OCI-LY3 (cell line): Measurements from ENCODE around the gene GLI2.

Experiments
- H2AFZ ChIP-seq: fragments of 200-600, 300-600 bp; shearing (Covaris generic); 2 replicates; pipeline ENCODE4 v1.6.0; 2014; ENCODE audit warnings: antibody characterized with exemption, low read depth, low read length
- H3K27ac ChIP-seq: fragments of 200-600, 300-600 bp; sonication (generic); 2 replicates; pipeline ENCODE4 v1.5.1; 2014; ENCODE audit warnings: mild to moderate bottlenecking, low read length, moderate library complexity, mixed read lengths
- H3K27me3 ChIP-seq: fragments of 200-600, 300-600 bp; sonication (generic); 2 replicates; pipeline ENCODE4 v1.6.1; 2014; ENCODE audit warnings: low read depth, low read length, mixed read lengths
- H3K36me3 ChIP-seq: fragments of 200-600, 300-600 bp; sonication (generic); replicated peaks from 2 replicates; pipeline ENCODE3; 2014; ENCODE audit warnings: low read depth, low read length, mixed read lengths
- H3K4me1 ChIP-seq: fragments of 300-600, 200-600 bp; sonication (generic); 2 replicates; pipeline ENCODE4 v1.6.1; 2014; ENCODE audit warnings: low read length, mixed read lengths
- H3K4me2 ChIP-seq: fragments of 200-600, 300-600 bp; sonication (generic); 2 replicates; pipeline ENCODE4 v1.6.1; 2014; ENCODE audit warnings: low read length, mixed read lengths
- H3K4me3 ChIP-seq: fragments of 300-600, 200-600 bp; sonication (generic); 2 replicates; pipeline ENCODE4 v1.5.1; 2014; ENCODE audit warnings: antibody characterized with exemption, mild to moderate bottlenecking, low read length, moderate library complexity
- H3K79me2 ChIP-seq: fragments of 300-600, 200-600 bp; shearing (Covaris generic); 2 replicates; pipeline ENCODE4 v1.6.1; 2014; ENCODE audit warnings: mild to moderate bottlenecking, low read length, mixed read lengths
- H3K9ac ChIP-seq: fragments of 300-600, 200-600 bp; shearing (Covaris generic); 2 replicates; pipeline ENCODE4 v1.6.0; 2014; ENCODE audit warnings: mild to moderate bottlenecking, low read length, moderate library complexity
- H3K9me3 ChIP-seq: fragments of 200-600, 300-600 bp; shearing (Covaris generic); 2 replicates; pipeline ENCODE4 v1.6.1; 2014; ENCODE audit warnings: low read length, mixed read lengths; ENCODE audit not compliant: insufficient read depth
- H4K20me1 ChIP-seq: fragments of 200-600, 300-600 bp; sonication (generic); 2 replicates; pipeline ENCODE4 v1.6.1; 2016; ENCODE audit warnings: low read length, mixed read lengths; ENCODE audit not compliant: insufficient read depth
- EZH2phosphoT487 ChIP-seq: fragments of 200-600 bp; shearing (Covaris generic); IDR thresholded peaks from 2 replicates; pipeline ENCODE4 v1.6.1; 2018; ENCODE audit warnings: antibody characterized with exemption, mixed run types, low read depth
- TF ChIP-seq, protein P1 (sequence below): fragments of 200-600, 300-600 bp; sonication (generic); IDR thresholded peaks from 2 replicates; pipeline ENCODE4 v1.5.1; 2014; ENCODE audit warnings: antibody characterized with exemption, low read length, low read depth

Gene GLI2

DNA sequence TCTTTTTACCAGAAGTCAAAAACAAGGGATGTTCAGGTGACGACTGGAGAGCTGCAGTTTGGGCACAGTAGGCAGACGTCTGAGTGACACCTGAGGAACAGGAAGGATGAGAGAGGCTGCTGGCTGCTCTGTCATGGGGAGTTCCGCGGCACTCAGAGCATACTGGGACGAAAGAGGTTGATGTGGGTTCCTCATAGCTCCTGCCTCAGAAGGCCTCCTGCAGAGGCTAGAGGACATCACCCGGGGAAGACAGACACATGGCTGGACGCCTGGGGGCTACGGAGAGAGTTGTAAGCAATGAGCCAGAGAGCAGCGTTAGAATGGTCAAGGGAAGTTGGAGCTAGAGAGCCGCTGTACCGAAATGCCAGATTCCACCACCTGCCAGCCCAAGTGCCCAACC, 45.1 kb upstream of the GLI2 start:
- TF ChIP-seq, protein P1, sequence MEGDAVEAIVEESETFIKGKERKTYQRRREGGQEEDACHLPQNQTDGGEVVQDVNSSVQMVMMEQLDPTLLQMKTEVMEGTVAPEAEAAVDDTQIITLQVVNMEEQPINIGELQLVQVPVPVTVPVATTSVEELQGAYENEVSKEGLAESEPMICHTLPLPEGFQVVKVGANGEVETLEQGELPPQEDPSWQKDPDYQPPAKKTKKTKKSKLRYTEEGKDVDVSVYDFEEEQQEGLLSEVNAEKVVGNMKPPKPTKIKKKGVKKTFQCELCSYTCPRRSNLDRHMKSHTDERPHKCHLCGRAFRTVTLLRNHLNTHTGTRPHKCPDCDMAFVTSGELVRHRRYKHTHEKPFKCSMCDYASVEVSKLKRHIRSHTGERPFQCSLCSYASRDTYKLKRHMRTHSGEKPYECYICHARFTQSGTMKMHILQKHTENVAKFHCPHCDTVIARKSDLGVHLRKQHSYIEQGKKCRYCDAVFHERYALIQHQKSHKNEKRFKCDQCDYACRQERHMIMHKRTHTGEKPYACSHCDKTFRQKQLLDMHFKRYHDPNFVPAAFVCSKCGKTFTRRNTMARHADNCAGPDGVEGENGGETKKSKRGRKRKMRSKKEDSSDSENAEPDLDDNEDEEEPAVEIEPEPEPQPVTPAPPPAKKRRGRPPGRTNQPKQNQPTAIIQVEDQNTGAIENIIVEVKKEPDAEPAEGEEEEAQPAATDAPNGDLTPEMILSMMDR: no peak
- TF ChIP-seq EZH2phosphoT487: no peak
- Histone ChIP-seq H3K36me3 (no peaks in the 10 kb centered on the region), H2AFZ (no peak overlapping the region), H3K79me2 (no peaks in the 10 kb centered on the region), H3K9me3 (no peaks in the 10 kb centered on the region; the same call in 1 of the 2 replicates), H3K27me3 (peaks cover 19% of the 10 kb centered on the region), H3K9ac (no peak overlapping the region), H3K27ac (no peak overlapping the region), H3K4me2 (no peak overlapping the region), H3K4me3 (no peak overlapping the region), H4K20me1 (no peaks in the 10 kb centered on the region), H3K4me1 (no peaks in the 10 kb centered on the region)

DNA sequence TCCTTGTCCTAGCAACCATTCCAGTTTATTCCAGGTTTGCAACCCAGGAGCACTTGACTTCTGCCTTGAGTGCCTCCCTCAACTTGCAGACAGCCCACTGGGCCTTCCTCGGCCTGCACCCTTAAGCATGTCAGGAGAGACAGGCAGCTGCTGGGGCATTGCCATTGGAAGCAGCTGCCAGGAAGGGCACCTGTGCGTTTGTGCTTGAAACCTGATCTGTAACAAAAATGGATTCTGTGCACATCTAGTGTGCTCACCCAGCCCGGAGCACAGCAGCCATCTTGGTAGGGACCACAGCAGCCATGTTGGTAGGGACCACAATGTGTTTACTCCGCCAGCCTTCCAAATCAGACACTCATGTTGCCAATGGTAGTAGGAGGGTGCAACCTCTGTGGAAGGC, 44.3 kb upstream of the GLI2 start:
- H4K20me1 ChIP-seq: 0 out of 2 replicates have a peak, but pooled peaks cover 2% of the 10 kb centered on the region
- TF ChIP-seq, protein P1: no peak
- no peak for TF ChIP-seq EZH2phosphoT487
- H3K36me3 ChIP-seq: no peaks in the 10 kb centered on the region
- H3K4me3 ChIP-seq: no peak overlapping the region
- H3K9ac ChIP-seq: no peak overlapping the region
- 0 out of 2 replicates have a peak, but pooled peaks cover 3% of the 10 kb centered on the region for H3K4me1 ChIP-seq
- H2AFZ ChIP-seq: no peak overlapping the region
- H3K9me3 ChIP-seq: no peaks in the 10 kb centered on the region; the same call in 1 of the 2 replicates
- H3K27me3 ChIP-seq: peaks cover 27% of the 10 kb centered on the region
- H3K4me2 ChIP-seq: no peak overlapping the region
- H3K79me2 ChIP-seq: no peaks in the 10 kb centered on the region
- H3K27ac ChIP-seq: no peak overlapping the region

DNA sequence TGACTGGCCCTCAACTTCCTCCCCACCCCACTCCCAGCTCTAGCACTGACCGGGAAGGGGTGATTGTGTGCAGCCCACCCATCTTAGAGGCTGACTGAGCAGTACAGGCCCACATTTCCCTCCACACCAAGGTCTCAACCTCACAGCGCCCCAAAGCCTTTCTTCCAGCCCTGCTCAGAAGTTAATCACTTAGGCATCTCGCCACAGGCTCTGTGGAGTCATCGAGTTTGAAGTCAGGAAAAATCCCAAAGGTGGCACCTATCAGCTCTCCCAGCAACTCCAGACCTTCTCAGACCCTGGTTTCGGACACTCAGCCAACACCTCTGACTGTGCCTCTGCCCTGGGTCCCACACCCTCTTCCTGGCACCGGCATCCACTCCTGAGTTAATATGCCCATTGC, 43.0 kb upstream of the GLI2 start:
- no peak overlapping the region for H3K9ac ChIP-seq
- no peaks in the 10 kb centered on the region for H3K36me3 ChIP-seq
- H3K4me3 ChIP-seq: no peak overlapping the region
- H3K9me3 ChIP-seq: no peaks in the 10 kb centered on the region
- no peak overlapping the region for H3K27ac ChIP-seq
- H3K4me2 ChIP-seq: no peak overlapping the region
- H4K20me1 ChIP-seq: 0 out of 2 replicates have a peak, but pooled peaks cover 5% of the 10 kb centered on the region
- 0 out of 2 replicates have a peak, but pooled peaks cover 3% of the 10 kb centered on the region for H3K4me1 ChIP-seq
- H3K79me2 ChIP-seq: no peaks in the 10 kb centered on the region
- no peak overlapping the region for H2AFZ ChIP-seq
- TF ChIP-seq EZH2phosphoT487: no peak
- TF ChIP-seq, protein P1: no peak
- H3K27me3 ChIP-seq: peaks cover 34% of the 10 kb centered on the region

DNA sequence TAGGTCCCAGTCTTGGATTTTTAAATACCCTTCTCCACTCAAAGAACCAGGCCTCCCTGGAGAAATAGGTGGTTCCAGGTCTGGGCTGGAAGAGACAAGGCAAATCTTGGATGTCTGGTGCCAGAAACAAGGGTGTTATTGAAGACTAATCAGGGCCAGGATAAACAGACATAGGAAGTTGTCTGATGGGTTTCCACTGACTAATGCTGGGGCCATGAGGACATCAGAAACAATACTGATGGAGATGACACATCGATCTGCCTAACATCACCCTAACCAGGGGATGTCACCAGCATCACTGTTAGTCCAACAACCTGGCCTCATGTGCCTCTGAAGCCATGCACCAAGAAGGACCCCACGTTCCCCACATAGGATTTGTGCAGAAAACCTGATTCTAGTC, 42.5 kb upstream of the GLI2 start:
- H3K4me1 ChIP-seq: 0 out of 2 replicates have a peak, but pooled peaks cover 3% of the 10 kb centered on the region
- H3K79me2 ChIP-seq: no peaks in the 10 kb centered on the region
- H4K20me1 ChIP-seq: 0 out of 2 replicates have a peak, but pooled peaks cover 5% of the 10 kb centered on the region
- no peak overlapping the region for H3K9ac ChIP-seq
- H3K36me3 ChIP-seq: no peaks in the 10 kb centered on the region
- TF ChIP-seq, protein P1: no peak
- TF ChIP-seq EZH2phosphoT487: no peak
- H3K9me3 ChIP-seq: no peaks in the 10 kb centered on the region
- H3K4me2 ChIP-seq: no peak overlapping the region
- H3K27ac ChIP-seq: no peak overlapping the region
- H3K4me3 ChIP-seq: no peak overlapping the region
- H3K27me3 ChIP-seq: peaks cover 34% of the 10 kb centered on the region
- no peak overlapping the region for H2AFZ ChIP-seq
